GM19324 (cell line): ENCODE results near the gene UBAP1L.
"Not testable (repeated sequence)": the region's sequence is repeated elsewhere in the genome, so short reads cannot be mapped to it uniquely, and the experiment has no call there.

Experiments used
- ATAC-seq: cut with Tn5 transposase; IDR thresholded peaks from one replicate; pipeline ENCODE4 v1.9.1; 2021; ENCODE audit warnings: mild to moderate bottlenecking, moderate library complexity; ENCODE audit not compliant: unreplicated experiment, low FRiP score

UBAP1L gene

DNA sequence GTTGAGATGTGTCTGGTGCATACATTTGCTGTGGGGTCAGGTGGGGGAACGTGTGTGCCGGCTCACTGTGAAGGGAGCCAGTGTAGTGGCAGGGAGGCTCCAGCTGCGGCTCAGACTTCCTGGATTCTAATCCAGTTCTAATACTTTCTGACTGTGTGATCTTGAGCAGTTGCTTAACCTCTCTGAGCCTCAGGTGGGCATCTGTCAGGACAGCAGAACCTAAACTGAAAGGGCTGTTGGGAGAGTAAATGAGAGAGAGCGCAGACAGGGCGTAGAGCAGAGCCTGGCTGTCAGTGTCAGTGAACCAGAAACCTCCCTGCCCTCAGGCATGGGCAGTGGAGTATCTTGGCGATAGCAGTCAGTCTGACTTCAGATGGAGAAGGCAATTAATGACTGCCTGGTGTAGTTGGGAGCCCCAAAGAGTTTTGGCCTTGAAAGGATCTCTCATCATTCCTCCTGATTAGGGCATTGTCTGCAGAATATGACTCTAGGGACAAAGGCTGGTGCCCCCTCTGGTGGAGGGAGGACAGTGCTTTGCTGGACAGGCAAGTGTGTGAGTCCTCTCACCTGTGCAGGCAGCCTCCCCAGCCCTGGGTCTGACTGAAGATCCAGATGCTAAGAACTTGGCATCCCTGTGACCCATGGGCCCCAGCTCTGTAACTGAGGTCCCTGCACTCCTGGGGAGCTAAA, 28.9 kb downstream of the UBAP1L start:
- ATAC-seq: no peak

DNA sequence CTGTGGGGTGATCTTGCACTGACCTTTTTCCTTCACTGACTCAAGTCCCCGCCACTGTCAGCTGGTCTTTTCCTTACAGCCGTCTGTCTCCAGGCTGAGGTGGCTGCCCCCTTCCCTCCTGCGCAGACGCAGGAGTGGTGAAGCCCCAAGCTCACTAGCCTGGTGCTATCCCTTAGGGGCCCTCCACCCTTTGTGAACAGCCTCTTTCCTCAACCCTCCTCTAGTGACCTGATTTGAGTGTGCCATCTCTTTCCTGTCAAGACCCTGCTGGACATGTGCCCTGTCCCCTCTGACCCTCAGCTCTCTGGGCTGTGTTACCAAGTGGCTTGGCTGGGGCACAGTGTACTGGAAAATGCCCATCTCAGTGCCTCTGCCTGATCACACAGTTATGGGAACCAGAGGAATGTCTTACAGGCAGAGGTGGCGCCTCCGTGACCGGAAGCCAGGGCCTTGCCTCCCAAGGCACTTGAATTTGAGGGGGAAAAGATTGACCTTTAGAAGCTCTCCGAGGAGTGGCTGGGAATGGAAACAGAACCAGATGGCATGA, 29.7 kb downstream of the UBAP1L start:
- ATAC-seq: no peak

DNA sequence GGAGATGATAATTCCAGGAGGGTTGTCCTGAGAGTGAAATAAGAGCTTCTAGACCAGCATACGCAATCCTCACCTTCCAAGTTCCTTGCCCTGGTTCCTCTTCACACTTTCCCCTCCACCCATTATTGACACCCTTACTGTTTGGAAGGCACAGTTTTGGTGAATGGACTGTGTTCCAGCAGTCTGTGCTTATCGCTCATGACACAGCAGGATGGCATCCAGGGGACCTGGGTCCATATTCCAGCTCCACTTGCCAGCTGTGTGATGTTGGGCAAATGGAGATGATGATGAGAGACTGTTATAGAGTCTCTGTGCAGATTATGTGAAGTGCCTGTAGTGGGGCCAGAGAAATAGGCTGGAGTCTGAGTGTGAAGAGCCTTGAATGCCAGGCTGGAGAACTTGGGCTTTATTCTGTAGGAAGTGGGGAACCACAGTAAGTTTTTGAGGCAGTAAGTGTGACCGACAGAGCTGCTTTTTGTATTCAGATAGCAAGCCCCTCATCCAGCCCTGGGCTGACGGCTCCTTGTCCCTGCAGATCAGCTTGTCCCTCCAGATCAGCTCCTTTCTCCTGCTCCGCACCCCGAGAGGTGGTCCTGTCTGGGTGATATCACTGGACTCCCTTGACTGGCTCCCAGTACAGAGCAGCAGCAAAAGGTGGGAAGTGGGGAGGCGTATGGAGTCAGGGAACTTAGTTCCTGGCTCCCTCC, 30.3 kb downstream of the UBAP1L start:
- ATAC-seq: no peak

DNA sequence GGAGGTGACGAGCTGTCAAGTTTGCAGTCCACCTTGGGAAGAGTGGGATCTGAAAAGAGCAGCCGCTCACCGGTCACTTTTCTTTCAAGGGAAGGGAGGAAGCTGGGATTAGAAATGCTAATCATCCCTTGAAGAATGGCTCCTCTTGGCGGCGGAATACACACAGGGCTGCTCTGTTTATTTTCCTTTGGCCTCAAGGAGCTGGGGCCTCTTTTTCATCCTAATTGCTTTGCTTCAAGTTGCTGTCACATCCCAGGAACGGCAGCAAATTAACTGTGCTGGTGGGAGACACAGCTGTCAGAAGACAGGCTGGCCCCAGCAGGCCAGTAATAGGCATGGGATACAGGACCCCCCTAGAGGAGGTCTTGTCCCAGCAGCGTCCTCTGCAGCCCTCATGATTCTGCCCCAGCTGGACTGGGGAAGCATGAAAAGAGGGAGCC, 31.7 kb downstream of the UBAP1L start:
- no peak for ATAC-seq

DNA sequence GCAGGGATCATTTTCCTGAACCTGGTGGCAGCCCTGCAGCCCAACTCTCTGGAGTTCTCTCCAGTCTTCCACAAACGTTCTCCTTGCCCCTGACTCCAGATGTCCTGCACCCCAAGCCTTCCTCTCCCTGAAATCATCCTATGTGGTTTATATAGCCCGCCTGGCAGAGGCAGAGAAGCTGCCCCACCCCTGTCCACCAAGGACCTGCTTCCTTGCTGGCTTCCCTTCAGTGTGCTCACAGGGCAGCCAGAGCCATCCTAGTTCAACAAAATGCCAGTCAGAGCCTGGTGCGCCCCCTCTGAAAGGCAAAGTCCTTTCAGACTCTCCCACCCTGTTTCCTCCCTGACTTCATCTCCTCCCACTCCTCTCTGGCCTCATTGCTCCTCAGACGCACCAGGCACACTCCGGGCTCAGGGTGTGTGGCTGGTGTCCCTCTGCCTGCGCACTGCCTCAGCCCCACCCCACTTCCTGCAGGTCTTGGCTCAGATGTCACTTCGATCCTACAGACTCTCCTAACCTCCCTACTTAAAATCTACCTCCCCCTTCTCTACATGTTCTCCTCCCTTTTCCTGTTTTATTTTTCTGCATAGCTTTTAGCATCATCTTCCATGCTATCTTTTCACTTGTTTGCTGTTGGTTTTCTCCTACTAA, 32.6 kb downstream of the UBAP1L start:
- ATAC-seq: no peak

DNA sequence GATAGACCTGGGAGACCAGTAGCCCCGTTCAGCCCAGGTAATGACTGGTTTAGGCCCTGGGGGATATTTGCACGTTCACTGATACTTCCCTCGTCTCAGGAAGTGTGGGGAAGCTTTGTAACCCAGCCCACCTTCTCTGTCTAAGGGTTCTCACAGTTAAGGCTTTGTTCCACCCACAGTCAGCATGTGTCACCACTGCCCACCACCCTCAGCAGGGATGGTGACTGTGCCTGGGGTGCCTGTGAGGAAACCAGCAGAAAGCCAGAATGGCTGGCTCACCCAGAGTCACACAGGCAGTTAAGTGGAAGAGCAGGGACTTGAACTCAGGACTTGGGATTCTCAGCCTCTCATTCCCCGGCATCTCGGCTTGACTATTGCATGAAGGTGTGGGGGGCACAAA, 33.2 kb downstream of the UBAP1L start:
- ATAC-seq: no peak

DNA sequence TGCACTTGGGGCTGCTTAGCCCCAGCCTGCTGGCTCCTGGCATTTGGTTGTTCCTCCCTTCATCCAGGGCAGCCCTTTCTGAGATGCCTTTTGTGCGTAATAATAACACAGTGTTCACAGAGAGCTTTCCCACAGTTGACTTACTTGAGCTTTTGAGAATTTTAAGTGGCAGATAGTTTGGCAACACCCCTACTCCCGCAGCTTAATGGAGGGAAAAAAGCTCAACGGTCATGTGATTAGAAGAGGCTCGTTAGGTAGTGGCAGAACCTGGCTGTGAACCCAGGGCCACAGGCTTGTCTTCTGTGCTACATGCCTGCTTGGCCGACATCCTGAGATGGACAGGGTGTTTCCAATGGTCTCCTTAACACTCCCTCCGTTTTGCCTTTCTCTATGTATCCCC, 33.7 kb downstream of the UBAP1L start:
- ATAC-seq: no peak

DNA sequence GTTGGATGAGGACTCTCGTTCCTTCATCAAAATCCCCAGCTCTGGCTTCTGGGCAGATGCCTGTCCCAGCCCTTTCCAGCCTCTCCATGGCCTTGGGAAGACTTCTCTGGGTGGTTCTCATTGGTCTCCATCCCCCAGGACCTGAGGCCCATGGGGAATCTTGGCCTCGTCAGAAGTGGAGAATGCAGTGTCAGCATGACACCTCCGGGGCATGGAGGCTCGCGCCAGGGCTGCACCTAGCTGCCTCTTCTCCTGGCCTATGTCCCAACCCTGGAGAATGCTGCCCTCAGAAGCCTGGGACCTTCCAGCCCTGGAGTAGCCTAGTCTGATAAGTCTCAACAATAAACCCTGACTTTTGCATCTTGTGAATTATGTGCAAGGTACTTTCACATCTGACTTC, 35.4 kb downstream of the UBAP1L start:
- ATAC-seq: no peak

DNA sequence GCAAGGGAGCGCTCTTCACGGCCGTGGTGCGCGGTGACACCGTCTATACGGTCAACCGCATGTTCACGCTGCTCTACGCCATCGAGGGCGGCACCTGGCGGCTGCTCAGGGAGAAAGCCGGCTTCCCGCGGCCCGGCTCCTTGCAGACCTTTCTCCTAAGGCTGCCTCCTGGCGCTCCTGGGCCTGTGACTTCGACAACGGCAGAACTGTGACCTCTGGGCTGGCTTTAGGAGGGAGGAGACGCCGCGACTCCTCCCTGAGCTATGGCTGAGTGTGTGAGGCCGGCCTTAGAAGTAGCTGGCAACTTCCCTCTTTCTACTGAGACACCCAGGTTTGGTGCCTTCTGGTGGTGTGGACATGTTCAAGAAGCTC, 37.0 kb downstream of the UBAP1L start:
- ATAC-seq: no peak

DNA sequence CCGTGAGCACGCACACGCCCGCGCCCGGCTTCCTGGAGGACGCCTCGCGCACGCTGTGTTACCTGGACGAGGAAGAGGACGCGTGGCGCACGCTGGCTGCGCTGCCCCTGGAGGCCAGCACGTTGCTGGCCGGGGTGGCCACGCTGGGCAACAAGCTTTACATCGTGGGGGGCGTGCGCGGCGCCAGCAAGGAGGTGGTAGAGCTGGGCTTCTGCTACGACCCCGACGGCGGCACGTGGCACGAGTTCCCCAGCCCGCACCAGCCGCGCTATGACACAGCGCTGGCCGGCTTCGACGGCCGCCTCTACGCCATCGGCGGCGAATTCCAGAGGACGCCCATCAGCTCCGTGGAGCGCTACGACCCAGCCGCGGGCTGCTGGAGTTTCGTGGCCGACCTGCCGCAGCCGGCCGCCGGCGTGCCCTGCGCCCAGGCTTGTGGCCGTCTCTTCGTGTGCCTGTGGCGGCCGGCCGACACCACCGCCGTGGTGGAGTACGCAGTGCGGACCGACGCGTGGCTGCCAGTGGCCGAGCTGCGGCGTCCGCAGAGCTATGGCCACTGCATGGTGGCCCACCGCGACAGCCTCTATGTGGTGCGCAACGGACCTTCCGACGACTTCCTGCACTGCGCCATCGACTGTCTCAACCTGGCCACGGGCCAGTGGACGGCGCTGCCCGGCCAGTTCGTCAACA, 37.6 kb downstream of the UBAP1L start:
- ATAC-seq: no peak

DNA sequence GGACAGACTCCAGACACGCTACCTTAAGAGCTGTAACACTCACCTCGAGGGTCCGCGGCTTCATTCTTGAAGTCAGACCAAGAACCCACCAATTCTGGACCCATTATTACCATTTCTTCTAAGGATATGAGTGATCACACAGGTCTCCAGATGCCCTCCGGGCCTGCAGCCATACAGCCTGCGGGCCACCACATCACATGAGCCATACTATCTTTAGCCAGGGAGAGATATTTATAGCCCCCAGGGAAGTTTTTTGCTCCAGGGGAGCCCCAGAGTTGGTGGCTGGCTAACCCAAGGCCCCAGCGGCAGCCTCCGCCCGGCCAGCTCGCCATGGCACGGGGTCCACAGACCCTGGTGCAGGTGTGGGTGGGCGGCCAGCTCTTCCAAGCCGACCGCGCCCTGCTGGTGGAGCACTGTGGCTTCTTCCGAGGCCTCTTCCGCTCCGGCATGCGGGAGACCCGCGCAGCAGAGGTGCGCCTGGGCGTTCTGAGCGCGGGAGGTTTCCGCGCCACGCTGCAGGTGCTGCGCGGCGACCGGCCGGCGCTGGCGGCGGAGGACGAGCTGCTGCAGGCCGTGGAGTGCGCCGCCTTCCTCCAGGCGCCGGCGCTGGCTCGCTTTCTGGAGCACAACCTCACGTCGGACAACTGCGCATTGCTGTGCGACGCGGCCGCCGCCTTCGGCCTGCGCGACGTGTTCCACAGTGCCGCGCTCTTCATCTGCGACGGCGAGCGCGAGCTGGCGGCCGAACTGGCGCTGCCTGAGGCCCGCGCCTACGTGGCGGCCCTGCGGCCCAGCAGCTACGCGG, 38.3 kb downstream of the UBAP1L start, which contains the start of gene KBTBD13:
Gene KBTBD13, plus strand, starts transcription at position 261 of the 805 bp plus-strand sequence. Its CDS starts 70 bp downstream, at position 331.
- no peak for ATAC-seq

DNA sequence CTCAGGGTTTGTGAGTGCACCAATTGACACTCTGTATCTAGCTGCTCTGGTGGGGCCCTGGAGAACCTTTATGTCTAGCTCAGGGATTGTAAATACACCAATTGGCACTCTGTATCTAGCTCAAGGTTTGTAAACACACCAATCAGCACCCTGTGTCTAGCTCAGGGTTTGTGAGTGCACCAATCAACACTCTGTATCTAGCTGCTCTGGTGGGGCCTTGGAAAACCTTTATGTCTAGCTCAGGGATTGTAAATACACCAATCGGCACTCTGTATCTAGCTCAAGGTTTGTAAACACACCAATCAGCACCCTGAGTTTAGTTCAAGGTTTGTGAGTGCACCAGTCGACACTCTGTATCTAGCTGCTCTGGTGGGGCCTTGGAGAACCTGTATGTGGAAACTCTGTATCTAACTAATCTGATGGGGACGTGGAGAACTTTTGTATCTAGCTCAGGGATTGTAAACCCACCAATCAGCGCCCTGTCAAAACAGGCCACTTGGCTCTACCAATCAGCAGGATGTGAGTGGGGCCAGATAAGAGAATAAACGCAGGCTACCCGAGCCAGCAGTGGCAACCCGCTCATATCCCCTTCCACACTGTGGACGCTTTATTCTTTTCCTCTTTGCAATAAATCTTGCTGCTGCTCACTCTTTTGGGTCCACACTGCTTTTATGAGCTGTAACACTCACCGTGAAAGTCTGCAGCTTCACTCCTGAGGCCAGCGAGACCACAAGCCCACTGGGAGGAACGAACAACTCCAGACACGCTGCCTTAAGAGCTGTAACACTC, 39.2 kb downstream of the UBAP1L start:
- not testable (repeated sequence) for ATAC-seq

DNA sequence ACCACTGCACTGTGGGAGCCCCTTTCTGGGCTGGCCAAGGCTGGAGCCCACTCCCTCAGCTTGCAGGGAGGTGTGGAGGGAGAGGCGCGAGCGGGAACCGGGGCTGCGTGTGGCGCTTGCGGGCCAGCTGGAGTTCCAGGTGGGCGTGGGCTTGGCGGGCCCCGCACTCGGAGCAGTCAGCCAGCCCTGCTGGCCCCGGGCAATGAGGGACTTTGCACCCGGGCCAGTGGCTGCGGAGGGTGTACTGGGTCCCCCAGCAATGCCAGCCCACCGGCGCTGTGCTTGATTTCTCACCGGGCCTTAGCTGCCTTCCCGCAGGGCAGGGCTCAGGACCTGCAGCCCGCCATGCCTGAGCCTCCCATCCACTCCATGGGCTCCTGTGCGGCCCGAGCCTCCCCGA, 40.1 kb downstream of the UBAP1L start:
- ATAC-seq: not testable (repeated sequence)

DNA sequence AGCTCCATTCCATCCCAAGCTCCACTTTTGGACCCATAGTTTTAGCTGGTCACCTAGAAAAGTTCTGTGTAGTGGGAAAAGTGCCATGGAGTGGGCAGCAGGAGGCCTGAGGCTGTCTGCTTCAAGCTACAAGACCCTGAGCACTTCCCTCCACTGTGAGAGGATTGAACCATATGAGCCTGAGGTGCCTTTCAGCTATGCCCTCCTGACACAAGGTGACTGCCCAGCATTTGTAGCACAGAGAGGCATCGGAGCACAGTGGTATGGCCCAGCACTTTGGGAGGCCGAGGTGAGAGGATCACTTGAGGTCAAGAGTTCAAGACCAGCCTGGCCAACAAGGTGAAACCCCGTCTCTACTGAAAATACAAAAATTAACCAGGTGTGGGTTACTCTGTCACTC, 42.4 kb downstream of the UBAP1L start:
- ATAC-seq: no peak

DNA sequence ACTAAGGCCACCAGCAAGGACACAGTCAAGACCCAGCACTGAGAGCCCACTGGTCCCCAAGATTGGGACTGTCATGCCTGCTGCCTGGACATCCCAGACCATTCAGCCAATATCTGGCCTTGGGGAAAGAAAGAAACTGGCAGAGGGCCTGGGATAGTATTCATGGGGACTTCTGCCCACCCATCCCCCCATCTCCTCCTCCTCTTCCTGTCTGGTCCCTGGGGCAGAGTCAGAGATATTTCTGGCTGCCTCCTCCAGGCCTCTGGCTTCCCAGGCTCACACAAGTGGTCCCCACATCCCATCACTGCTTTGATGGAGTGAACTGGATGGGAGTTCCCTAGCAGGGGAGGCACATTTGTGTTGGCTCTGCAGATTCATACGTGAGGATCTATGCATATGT, 43.0 kb downstream of the UBAP1L start:
- no peak for ATAC-seq

DNA sequence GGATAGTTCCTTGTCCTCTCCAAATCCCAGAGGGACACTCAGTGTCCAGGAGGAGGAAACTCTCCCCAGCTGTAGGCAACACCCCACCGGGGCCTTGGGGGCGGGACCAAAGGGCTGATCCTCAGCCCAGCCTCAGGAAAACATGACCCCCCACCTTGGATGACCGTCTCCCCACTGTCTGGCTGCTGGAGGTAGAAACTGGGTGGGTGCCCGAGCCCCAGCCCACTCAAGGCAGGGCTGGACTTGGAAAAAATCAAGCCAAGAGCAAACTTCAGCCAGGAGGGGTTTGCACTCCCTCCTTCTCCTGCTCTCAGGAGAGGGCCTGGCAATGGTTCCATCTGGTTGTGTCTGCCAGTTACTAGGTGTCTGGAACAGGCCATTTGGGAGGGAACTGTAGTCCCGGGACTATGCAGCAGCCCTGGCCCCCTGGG, 43.6 kb downstream of the UBAP1L start:
- ATAC-seq: no peak

DNA sequence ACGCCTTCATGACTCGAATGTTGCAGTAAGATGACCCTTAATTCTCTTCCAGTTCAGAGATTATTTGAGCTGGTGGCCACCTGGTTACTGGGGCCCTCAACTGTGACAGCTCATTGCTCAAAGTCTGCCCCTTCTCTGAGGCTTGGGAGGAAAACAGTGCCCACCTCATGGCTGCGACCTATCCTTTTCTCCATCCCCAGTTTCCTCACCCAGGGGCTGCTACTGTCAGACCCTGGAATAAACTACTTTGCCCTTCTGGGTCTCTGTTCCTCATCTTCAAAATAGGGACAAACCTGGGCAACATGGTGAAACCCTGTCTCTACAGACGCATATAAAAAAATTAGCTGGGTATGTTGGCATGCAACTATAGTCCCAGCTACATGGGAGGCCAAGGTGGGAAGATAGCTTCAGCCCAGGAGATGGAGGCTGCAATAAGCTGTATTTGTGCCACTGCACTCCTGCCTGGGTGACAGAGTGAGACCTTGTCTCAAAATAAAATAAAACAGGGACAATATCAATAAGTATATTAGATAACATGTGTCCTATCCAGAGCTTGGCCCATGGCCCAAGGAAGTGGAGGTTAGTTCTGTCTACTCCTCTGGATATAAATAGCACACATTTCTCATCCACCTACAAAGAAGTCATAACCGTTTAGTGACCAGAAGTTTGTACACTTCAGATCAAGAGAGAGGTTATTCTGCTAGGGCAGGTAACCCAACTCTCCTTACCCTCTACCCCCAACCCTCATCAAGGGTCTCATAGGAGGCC, 45.0 kb downstream of the UBAP1L start:
- no peak for ATAC-seq

DNA sequence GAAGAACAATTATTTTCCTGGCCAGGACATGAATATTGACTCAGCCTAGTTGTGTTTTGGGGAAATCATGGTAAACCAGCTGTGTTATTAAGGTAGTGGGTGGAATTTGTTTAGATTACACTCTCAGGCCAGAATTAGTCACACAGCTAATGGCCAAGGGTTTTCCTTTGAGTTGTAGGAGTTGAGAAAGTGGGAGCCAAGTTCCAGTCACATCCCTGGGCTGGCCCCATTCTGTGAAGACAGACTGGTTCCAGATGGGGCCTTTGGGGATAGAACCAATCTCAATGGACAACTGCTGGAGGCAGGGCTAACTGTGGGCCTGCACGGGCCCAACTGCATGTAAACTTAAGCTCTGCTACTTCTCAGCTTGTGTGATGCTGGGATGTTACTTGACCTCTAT, 45.8 kb downstream of the UBAP1L start:
- no peak for ATAC-seq
